ENCODE results near the gene RAB11FIP2.

Gene RAB11FIP2

DNA sequence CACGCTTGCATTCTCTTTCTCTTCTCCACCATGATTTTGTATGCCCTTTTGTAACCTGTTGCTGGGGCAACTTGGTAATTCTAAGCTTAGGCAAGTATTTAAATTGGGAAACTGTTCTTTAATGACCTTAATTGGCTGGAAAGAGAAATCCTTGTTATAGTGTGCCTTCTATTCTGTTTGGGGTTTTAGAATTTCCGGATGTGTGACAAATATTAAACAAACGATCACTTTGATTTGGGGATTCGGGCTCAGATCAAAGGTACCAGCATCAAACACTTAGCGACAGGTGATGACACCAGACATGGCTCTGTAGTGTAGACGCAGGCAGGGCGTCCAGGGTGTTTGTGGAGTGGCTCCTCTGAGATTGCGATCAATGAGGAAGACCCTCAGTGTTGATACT lies 55.0 kb downstream of the RAB11FIP2 start:
- intact Hi-C loops (cut with DNase I): no loop called here

DNA sequence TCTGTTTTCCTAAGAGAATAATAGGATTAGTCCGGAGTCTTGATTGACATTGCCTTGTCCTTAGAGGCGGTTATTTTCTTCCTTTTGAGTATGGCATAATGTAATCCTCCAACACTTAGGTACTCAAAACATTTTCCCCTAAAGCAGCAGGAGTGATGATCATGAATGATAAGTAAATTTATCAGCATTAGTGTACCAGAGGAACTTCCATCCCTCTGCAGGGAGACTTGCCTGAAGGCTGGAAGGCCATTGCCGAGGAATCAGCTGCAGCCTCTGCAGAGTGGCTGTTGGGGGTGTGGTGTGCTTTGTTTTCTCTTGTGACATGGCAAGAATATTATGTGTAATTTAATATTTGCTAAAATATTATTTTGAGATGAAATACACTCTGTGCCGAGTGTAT lies 56.8 kb downstream of the RAB11FIP2 start:
- DNase-seq: no peak
- intact Hi-C loops (cut with DNase I): no loop called here

More for the DNA sequence above, 55.0 kb downstream of the RAB11FIP2 start:
- no peak for DNase-seq

DNA sequence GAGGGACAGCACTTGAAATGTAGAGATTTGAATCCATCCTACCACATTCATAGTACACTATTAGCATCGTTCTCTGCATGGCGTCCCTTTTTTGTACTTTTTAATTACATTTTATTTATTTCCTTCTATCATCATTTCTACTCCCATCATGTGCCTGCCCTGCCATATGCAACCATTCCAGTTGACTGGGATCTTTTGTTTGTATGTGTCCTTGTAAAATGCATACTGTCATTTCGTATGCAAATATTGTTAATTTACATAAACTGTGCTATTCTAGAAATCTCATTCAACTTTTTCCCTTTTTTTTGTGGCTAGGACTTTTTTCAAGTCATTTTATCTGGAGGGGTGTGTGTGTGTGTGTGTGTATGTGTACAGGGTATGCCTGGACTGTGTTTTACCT lies 57.9 kb downstream of the RAB11FIP2 start:
- no peak for DNase-seq
- intact Hi-C loops (cut with DNase I): no loop called here

DNA sequence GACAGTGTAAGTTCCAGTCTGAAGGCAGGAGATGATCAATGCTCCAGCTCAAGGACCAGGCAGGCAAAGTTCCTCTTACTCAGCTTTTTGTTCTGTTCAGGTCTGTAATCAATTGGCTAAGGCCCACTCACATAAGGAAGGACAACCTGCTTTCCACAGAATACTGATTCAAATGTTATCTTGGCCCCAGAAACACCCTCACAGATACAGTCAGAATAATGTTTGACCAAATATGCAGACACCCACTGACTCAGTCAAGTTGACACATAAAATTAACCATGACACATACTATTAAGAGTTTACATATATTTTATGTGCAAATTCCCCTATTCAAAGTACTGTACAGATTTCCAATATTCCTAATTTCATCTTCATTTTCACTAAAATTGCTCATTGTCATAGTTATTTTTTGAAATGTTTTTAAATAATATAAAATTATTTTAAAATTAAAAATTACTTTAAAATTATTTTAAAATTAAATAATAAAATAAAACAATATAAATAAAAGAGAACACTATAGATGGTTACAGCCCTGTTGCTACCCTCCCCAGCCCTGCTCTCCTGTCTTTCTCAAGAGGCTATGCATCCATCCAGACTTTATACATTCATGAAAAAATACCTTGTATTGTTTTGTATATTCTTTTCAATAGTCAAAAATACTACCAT lies 59.4 kb downstream of the RAB11FIP2 start:
- DNase-seq: no peak
- intact Hi-C loops (cut with DNase I): no loop called here

DNA sequence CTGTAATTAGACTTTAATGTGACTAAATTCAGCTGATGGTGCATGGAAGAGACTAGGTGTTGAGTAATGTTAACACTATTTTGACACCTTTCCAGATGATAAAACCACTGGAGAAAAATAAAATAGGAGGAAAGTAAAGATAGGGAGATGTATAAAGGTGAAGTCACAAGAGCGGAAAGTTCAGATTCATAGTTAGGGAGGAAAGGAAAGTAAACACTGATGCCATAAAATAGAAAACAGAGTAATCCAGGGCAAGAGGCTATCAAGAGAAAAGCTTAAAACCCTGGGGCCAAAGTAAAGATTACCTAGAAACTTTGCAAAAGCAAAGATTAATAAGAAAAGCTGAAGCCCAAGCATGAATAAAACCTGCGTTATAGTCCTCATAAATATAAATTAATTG lies 62.8 kb downstream of the RAB11FIP2 start:
- no peak for DNase-seq

DNA sequence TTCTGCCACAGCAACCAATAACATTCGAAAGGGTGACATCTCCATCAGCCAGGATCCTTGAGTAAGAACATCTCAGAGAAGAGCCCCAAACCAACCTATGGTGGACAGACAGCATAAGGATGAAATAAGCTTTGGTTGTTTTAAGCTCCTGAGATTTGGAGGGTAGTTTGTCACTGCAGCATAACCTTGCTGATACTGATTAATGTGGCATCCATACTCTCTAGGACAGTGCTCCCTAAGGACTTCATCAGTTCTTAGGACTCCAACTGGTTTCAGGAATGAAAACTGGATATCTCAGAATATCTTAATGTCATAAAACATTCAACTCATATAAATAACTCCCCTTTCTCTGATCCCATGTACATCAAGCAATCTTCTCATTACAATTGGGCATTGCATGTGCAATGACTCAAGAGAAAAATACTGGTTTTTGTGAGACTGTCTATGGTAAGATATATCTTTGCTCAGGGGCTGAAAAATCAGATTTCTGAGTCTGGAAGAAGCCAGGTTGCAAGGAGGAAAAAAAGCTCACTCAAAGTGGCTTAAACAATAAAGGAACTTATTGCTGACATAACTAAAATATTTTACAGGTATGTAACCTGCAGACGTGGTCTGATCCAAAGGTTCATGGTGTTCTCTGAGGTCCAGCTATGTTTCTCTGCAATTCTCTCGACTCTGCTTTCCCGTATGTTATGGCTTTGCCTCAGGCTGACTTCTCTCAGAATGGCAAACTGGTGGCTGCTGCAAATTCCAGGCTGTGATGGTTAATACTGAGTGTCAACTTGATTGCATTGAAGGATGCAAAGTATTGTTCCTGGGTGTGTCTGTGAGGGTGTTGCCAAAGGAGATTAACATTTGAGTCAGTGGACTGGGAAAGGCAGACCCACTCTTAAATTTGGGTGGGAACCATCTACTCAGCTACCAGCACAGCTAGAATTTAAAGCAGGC lies 65.7 kb downstream of the RAB11FIP2 start:
- no peak for DNase-seq
- intact Hi-C loops (cut with DNase I): no loop called here

More for the DNA sequence above, 62.8 kb downstream of the RAB11FIP2 start:
- intact Hi-C loops (cut with DNase I): no loop called here

DNA sequence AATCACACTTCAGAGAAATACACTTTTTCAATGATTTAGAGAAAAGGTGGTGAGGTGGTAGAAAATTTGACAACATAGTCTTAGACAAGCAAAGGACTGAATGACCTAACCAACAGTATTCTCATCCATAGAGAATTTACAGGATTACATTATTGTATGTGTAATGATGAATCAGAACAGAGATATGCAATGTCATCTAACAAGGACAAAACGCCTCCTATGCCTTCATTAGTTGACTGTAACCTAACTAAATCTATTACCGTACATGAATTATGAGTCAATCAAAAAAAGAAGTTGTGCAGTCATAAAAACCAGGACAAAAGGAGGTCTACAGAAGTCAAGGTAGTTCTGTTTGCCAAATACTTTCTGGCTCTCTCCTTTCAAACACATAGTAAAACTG lies 66.5 kb downstream of the RAB11FIP2 start:
- intact Hi-C loops (cut with DNase I): no loop called here
- DNase-seq: no peak

DNA sequence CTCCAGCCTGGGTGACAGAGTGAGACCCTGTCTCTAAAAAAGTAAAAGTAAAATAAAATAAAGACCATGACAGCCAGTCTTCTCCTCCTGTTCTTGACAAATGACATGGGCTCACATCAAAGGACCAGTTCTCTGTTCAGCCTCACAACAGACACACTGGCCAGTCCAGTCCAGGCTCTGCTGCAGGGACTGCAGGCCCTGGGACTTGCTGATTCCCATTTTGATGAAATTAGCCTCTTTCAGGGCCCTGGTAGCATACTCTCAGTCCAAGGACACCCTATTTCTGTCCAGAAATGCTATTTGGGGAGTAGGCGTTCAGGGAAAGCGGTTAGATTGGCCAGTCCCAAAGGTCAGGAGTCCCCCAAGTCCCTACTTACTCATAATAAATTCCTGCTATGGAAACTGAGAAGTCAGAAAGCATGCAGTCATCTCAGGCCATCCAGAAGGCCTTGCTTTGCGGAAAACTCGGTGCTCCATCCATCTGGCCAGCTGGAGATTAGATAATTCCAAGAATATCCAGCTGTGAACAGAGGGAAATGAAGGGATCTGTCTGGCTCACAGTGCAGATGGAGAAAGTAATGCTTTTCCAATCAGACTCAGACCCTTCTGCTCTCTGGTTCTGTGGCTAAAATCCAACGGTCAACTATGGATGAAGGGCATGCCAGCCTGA lies 74.4 kb downstream of the RAB11FIP2 start:
- intact Hi-C loops (cut with DNase I): no loop called here
- no peak for DNase-seq

DNA sequence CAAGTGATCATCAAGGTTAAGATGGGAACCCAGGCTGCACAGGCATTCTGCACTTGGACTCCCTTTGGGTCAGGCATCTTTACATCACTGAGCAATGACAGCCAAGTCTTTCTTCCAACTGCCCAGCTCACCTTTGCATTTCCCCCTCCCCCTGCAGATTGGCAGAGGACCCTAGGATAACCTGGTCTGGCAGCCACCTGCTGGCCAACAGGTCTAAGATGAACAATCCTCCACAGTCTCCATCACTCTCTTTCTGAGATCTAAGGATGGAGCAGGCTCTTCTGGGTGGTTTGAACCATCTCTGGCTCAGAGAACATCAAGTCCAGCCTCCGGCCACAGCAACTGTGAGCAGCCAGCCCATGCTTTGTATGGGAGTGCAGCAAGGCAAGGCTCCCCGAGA lies 75.8 kb downstream of the RAB11FIP2 start:
- intact Hi-C loops (cut with DNase I): no loop called here
- no peak for DNase-seq

DNA sequence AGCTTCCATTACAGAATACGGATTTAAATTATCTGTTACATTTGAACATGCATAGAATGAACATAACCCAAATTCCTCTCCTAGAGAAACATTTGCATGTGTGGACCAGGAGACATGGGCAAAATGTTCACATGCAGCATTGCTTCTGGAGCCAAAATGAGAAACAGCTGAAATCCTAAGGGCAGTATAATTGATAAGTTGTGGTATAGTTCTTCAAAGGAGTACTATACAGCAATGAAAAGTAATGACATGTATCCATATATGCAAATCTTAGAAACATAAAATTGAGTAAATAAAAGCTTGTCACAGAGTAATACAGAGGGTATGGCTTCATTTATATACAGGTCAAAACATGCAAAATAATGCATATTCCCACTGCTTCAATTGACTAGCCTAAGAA lies 77.1 kb downstream of the RAB11FIP2 start:
- intact Hi-C loops (cut with DNase I): no loop called here
- no peak for DNase-seq

DNA sequence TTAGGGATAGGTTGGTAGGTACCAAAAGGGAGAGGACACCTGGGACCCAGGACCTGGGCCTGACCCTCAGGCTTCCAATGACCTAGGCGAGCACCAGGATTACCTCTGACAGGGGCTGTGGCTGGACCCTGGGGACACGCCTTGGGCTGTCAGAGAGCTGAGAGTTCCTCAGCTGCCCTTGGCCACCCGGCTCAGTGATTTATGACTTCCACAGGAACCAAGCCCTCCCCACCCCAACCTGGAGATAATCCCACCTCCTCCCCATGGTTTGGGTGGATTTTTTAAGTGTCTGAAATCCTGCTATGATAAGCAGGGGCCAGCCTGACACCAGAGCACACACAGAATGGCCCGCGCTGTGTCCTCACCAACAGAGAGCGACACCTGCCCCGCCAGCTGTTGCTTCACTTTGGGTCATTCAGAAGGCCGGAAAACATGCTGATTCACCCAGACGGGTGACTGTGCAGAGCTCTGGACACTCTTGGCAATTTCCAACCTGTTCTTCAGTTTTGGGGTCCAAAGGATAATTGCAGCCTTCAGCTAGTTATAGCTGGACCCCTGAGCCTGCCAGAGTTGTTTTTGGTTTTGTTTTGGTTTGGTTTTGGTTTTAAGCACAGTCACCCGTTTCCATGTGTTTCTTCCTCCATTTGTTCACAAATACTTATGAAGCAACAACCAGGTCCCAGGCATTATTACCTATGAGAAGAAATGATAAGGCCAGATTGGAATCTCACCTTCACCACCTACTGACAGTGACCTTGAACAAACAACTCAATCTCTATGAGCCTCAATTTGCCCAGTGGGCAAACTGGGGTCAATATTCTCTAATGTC lies 78.2 kb downstream of the RAB11FIP2 start:
- intact Hi-C loops (cut with DNase I): no loop called here
- DNase-seq: no peak

DNA sequence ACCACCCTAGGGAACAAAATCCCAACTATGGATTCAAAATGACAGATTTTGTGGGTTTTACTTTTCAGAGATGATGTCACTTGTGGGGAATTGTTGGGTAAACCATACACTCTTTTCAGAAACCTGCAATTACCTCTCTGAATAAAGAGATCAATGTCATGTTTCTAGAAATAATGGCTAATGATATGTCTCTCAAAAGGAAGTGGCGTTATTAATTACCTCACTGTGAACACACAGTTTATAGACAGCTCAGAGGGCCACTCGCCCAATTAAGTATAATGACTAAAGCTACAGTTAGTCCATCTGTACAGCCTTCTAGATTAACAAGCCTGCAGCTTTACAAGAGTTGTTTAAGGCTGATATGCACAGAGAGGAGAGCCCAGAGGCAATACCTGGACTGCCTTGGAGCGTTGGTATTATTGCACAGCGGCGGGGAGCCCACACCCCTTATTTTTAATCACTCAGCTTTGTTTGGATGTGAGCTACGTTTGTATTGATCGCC lies 79.5 kb downstream of the RAB11FIP2 start:
- DNase-seq: no peak

DNA sequence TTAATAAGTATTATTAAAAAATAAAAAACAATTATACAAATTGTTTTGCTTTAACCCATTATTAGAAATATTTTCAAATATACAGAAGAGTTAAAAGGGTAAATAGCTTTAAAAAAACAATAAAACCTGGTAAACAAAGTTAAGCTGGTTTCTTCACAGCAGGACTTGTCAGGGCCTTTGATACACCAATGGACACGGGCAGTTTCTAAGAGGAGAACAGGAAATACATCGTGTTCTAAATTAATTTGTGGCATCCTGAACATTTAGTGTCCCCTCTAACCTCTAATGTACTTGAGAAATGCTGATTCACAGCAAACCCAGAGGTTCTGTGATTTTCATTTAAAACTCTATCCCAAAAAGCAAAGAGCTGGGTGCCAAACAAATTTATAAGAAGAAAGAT lies 80.8 kb downstream of the RAB11FIP2 start:
- intact Hi-C loops (cut with DNase I): no loop called here

More for the DNA sequence above, 79.5 kb downstream of the RAB11FIP2 start:
- intact Hi-C loops (cut with DNase I): no loop called here

DNA sequence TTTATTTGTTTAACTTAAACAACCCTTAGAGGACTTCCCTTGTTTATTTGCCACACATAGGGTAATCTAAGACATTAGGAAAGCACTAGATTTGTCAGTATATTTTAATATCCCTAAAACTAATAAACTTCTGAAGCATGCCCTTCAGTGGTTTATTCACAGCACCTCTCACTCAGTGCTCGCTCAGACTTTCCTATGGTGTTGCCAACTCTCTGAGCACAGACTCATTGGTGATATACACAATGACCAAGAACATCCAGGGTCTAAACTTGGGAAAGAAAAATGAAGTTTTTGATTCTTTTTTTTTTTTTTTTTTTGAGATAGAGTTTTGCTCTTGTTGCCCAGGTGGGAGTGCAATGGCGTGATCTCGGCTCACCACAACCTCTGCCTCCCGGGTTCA lies 82.2 kb downstream of the RAB11FIP2 start:
- intact Hi-C loops (cut with DNase I): no loop called here
- DNase-seq: no peak

More for the DNA sequence above, 80.8 kb downstream of the RAB11FIP2 start:
- no peak for DNase-seq

DNA sequence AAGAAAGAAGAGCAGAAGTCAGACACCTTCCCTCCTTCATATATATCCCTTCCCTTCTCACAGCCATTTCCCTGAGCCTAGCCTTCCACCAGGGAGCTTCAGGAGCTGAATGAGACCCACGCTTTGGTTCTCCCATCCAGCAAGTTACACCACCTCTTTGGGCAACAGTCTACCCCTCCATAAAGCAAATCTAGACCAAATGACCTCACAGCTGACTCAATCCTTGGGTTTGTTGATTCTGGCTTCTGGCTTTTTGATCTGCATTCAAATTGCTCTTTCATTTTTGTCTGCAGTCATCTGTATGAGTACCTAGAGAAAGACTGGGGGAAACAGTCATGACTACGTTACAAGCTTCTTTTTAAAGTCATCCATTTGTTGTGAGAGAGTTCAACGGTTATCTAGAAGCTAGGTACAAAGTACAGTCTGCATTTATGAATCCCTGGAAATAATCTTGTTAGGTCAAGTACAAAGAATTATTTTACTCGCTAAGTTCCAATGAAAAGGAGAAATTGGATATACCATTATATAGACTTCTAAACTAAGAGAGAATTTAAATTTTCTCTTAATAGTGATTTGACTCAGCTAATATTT lies 86.3 kb downstream of the RAB11FIP2 start:
- no peak for DNase-seq
- intact Hi-C loops (cut with DNase I): no loop called here

DNA sequence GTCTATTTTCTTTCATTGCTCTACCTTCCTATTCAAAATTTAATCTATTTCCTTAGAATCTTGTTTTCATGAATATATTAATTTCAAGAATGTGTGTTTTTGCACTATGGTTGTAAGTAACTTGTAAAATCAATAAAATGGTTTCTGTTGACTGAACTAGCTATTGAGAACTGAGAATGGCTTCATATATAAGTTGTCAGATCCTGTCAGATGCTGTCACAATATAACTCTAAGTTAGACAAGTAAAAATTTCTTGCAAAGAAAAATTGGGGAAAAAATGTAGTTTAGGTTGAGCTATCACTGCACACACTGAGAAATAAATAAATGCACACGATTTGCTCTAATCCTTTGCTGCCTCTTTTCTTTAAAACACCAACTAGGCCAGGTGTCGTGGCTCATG lies 89.8 kb downstream of the RAB11FIP2 start:
- intact Hi-C loops (cut with DNase I): no loop called here
- DNase-seq: no peak

DNA sequence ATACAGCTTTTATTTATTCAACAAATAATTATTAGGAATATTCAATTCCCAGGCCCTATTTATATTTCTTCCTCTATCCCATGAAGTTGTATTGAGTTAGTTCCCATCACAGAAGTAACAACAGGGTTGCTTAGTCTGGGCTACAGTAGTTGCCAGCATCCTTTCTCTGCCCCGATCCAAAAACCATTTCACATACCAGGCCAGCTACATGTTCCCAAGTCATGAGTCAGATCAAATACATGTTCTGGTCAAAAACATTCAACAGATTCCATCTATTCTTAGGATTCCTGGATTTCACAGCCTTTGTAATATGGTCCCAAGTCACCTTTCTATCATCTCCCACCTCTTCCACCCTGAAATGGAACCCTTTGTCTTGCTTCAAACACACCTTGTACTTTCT lies 91.6 kb downstream of the RAB11FIP2 start:
- no peak for DNase-seq
- intact Hi-C loops (cut with DNase I): no loop called here
